ENCODE data around the gene AACS.

Gene AACS

DNA sequence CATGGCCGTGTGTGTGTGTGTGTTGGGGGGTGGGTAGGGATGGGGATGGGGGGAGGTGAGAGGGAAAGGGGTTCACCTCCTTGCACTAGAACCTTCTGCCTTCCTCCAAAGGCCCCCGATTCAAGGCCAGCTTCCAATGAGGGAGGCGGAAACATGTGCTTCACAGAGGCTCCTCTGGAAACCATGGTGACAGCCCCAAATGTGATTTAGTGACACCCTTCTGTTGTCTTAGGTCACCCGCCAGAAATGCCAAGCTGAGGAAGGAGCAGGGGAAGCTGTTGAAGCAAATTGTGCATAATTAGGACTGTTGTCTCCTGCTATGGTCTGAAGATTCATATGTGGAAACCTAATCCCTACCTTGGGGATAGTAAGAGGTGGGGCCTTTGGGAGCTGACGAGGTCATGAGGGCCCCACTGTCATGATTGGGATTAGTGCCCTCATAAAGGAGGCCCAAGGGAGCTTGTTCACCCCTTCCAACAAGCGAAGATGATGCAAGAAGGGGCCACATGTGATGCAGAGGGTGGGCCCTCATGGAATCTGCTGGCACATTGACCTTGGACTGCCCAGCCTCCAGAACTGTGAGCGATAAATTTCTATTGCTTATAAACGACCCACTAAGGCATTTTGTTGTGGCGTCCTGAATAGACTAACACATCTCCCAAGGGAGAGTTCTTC is 95.2 kb downstream of the AACS start:
- TF ChIP-seq PAX5 (IDR thresholded peaks at IDR 0.05; ENCODE audit: insufficient read depth, low read length, severe bottlenecking), result no peak
- TF ChIP-seq POLR2A (IDR thresholded peaks at IDR 0.05; ENCODE audit: low read depth, low read length), result no peak
- no peak for TF ChIP-seq POLR2AphosphoS5 (IDR thresholded peaks at IDR 0.05; ENCODE audit: low read depth, low read length)
- no peak for TF ChIP-seq SPI1 (IDR thresholded peaks at IDR 0.05; ENCODE audit: low read depth, low read length)
- FAIRE-seq, result no peak
- no peak for DNase-seq (ENCODE audit: insufficient read length, low spot score)

- FAIRE-seq (no peak), DNase-seq (ENCODE audit: insufficient read length, low spot score) (no peak)
- TF ChIP-seq POLR2A (IDR thresholded peaks at IDR 0.05; ENCODE audit: low read depth, low read length) (no peak), POU2F2 (IDR thresholded peaks at IDR 0.05; ENCODE audit: low read depth, low read length) (no peak), TAF1 (IDR thresholded peaks at IDR 0.05; ENCODE audit: low read depth, low read length) (no peak), SPI1 (IDR thresholded peaks at IDR 0.05; ENCODE audit: low read depth, low read length) (no peak), PAX5 (IDR thresholded peaks at IDR 0.05; ENCODE audit: insufficient read depth, low read length, severe bottlenecking) (no peak), POLR2AphosphoS5 (IDR thresholded peaks at IDR 0.05; ENCODE audit: low read depth, low read length) (no peak)
These were observed 96.4 kb downstream of the AACS start for GRCh38 chr12:125161712-125162022.

DNA sequence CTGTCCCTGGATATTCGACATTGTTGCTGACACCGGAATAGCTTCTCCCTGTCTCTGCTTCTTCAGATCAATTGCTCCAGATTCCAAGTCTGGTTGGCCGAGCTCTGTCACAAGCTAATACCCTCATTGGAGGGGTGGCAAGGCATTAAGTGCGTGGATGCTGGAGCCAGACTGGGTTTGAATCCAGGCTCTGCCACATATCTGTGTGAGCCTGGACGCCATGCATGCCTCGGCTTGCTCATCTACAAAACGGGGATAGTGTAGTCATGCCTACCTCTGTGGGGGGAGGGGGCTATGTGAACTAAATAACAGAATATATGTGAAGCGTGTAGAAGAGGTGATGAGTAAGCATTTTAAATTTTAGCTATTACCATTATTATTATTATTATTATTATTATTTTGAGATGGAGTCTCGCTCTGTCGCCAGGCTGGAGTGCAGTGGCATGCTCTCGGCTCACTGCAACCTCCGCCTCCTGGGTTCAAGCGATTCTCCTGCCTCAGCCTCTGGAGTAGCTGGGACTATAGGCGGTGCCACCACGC is 97.3 kb downstream of the AACS start:
- TF ChIP-seq POLR2AphosphoS5 (IDR thresholded peaks at IDR 0.05; ENCODE audit: low read depth, low read length) (no peak), TAF1 (IDR thresholded peaks at IDR 0.05; ENCODE audit: low read depth, low read length) (no peak), POU2F2 (IDR thresholded peaks at IDR 0.05; ENCODE audit: low read depth, low read length) (no peak), SPI1 (IDR thresholded peaks at IDR 0.05; ENCODE audit: low read depth, low read length) (no peak), PAX5 (IDR thresholded peaks at IDR 0.05; ENCODE audit: insufficient read depth, low read length, severe bottlenecking) (no peak), POLR2A (IDR thresholded peaks at IDR 0.05; ENCODE audit: low read depth, low read length) (no peak)
- no peak for FAIRE-seq
- DNase-seq (ENCODE audit: insufficient read length, low spot score), result no peak

DNA sequence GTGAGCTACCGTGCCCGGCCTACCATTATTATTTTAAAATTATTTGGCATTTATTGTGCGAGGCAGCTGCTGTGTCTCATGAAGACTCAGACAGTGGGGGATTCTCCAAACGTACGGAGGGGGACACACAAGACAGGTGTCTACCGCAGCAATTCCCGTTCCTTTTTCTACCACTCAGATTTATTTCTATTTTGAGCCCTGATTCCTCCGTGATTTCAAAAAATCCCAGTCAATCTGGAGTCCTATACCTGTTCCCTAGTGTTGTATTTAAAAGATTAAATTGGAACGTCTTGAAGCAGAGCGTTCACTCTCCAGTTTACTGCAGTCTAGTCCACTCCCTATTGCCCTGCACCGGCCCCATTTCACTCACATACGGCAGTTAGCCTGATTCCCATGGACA is 97.9 kb downstream of the AACS start:
- FAIRE-seq (no peak), DNase-seq (ENCODE audit: insufficient read length, low spot score) (no peak)
- TF ChIP-seq POLR2A (IDR thresholded peaks at IDR 0.05; ENCODE audit: low read depth, low read length), result no peak
- TF ChIP-seq TAF1 (IDR thresholded peaks at IDR 0.05; ENCODE audit: low read depth, low read length), result no peak
- no peak for TF ChIP-seq POLR2AphosphoS5 (IDR thresholded peaks at IDR 0.05; ENCODE audit: low read depth, low read length)
- no peak for TF ChIP-seq SPI1 (IDR thresholded peaks at IDR 0.05; ENCODE audit: low read depth, low read length)
- no peak for TF ChIP-seq PAX5 (IDR thresholded peaks at IDR 0.05; ENCODE audit: insufficient read depth, low read length, severe bottlenecking)
- no peak for TF ChIP-seq POU2F2 (IDR thresholded peaks at IDR 0.05; ENCODE audit: low read depth, low read length)

GRCh38 chr12:125164541-125164940 is 99.3 kb downstream of the AACS start:
- DNase-seq (ENCODE audit: insufficient read length, low spot score) (no peak), FAIRE-seq (no peak)
- TF ChIP-seq TAF1 (IDR thresholded peaks at IDR 0.05; ENCODE audit: low read depth, low read length) (no peak), POU2F2 (IDR thresholded peaks at IDR 0.05; ENCODE audit: low read depth, low read length) (no peak)

DNA sequence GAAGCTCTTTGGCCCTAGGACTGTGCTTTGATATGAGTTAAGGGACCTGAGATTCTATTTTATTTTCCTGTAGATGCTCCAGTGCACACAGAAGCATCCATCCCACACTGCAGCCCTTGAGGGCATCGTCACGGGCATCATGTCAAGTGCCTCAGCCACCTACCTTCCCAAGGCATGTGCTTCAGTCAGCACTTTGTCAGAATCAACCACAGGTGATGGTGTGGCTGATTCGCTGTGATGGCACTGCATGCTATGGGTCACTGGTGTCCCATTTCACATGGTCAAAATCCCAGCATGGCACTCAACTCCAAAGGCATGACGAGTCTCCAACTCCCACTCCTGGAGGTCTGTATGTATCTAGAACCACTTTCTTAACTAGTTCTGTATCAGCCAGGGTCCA is 100.8 kb downstream of the AACS start:
- TF ChIP-seq PAX5 (IDR thresholded peaks at IDR 0.05; ENCODE audit: insufficient read depth, low read length, severe bottlenecking), result no peak
- no peak for DNase-seq (ENCODE audit: insufficient read length, low spot score)
- no peak for FAIRE-seq

GRCh38 chr12:125167658-125168057 is 102.4 kb downstream of the AACS start:
- no peak for DNase-seq (ENCODE audit: insufficient read length, low spot score)
- TF ChIP-seq POLR2A (IDR thresholded peaks at IDR 0.05; ENCODE audit: low read depth, low read length) (no peak), POLR2AphosphoS5 (IDR thresholded peaks at IDR 0.05; ENCODE audit: low read depth, low read length) (no peak), PAX5 (IDR thresholded peaks at IDR 0.05; ENCODE audit: insufficient read depth, low read length, severe bottlenecking) (no peak), POU2F2 (IDR thresholded peaks at IDR 0.05; ENCODE audit: low read depth, low read length) (no peak), SPI1 (IDR thresholded peaks at IDR 0.05; ENCODE audit: low read depth, low read length) (no peak), TAF1 (IDR thresholded peaks at IDR 0.05; ENCODE audit: low read depth, low read length) (no peak)
- FAIRE-seq, result no peak

GRCh38 chr12:125169451-125169850 is 104.2 kb downstream of the AACS start:
- no peak for FAIRE-seq
- TF ChIP-seq PAX5 (IDR thresholded peaks at IDR 0.05; ENCODE audit: insufficient read depth, low read length, severe bottlenecking) (no peak), POLR2A (IDR thresholded peaks at IDR 0.05; ENCODE audit: low read depth, low read length) (no peak), TAF1 (IDR thresholded peaks at IDR 0.05; ENCODE audit: low read depth, low read length) (no peak), POU2F2 (IDR thresholded peaks at IDR 0.05; ENCODE audit: low read depth, low read length) (no peak), POLR2AphosphoS5 (IDR thresholded peaks at IDR 0.05; ENCODE audit: low read depth, low read length) (no peak), SPI1 (IDR thresholded peaks at IDR 0.05; ENCODE audit: low read depth, low read length) (no peak)
- no peak for DNase-seq (ENCODE audit: insufficient read length, low spot score)

- DNase-seq (ENCODE audit: insufficient read length, low spot score) (no peak), FAIRE-seq (no peak)
- no peak for TF ChIP-seq SPI1 (IDR thresholded peaks at IDR 0.05; ENCODE audit: low read depth, low read length)
- TF ChIP-seq POLR2AphosphoS5 (IDR thresholded peaks at IDR 0.05; ENCODE audit: low read depth, low read length), result no peak
- TF ChIP-seq POLR2A (IDR thresholded peaks at IDR 0.05; ENCODE audit: low read depth, low read length), result no peak
These were observed 104.6 kb downstream of the AACS start for GRCh38 chr12:125169870-125170269.

- FAIRE-seq (no peak), DNase-seq (ENCODE audit: insufficient read length, low spot score) (no peak)
- TF ChIP-seq TAF1 (IDR thresholded peaks at IDR 0.05; ENCODE audit: low read depth, low read length) (no peak), SPI1 (IDR thresholded peaks at IDR 0.05; ENCODE audit: low read depth, low read length) (no peak), POU2F2 (IDR thresholded peaks at IDR 0.05; ENCODE audit: low read depth, low read length) (no peak), POLR2AphosphoS5 (IDR thresholded peaks at IDR 0.05; ENCODE audit: low read depth, low read length) (no peak), POLR2A (IDR thresholded peaks at IDR 0.05; ENCODE audit: low read depth, low read length) (no peak), PAX5 (IDR thresholded peaks at IDR 0.05; ENCODE audit: insufficient read depth, low read length, severe bottlenecking) (no peak)
These were observed 106.0 kb downstream of the AACS start for GRCh38 chr12:125171267-125171666.

Measured in GM12891 (cell line).